Kasumi-1 (cell line): Measurements from ENCODE around the gene OBSL1.

ENCODE experiments used
- DNase-seq, 2 experiments: peaks; one replicate each; lab custom pipeline; 2025; lab: John Stamatoyannopoulos, UW

Gene OBSL1

GRCh38 chr2:219571311-219572236, at the start of gene OBSL1:
OBSL1 (minus strand) TSS chr2:219571539; CDS start chr2:219571232, 307 bp downstream.
- DNase-seq: peak; percentile 10 to 13

DNA sequence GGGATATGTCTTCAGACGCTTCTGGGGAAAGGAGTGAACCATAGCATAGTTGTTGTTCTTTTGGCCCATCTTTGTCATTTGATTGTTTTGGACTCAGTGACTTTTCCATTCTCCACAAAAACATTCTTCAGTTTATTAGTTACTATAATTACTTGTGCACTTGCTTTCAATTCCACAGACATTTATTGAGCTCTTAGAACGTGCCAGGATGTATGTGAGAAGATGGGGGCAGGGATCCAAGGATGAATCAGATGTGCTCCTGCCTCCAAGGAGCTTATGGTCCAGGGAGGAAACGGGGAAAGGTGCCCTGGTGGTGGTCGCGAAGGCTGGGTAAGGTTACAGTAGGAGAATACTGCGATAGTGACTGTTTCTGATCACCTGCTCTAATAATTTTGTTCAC, 49.2 kb upstream of the OBSL1 start:
- DNase-seq: no peak

DNA sequence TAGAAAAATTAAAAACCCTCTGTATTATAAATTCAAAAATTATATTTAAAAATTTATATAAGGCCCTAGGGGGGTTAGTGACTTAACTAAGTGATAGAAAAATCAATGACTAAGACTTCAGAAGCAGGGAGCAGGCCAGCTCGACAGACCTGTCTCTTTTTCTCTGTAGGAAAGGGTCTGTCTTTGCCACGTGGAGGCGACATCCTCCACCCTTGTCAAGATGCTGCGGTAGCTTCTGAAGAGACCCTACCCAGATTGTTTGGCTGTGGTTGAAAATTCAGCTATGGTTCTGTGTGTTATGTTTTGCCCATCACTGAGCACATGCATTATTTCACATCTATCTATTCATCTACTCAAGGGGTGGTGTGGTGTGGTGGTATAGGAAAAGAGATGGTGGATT, 47.9 kb upstream of the OBSL1 start:
- no peak for DNase-seq

DNA sequence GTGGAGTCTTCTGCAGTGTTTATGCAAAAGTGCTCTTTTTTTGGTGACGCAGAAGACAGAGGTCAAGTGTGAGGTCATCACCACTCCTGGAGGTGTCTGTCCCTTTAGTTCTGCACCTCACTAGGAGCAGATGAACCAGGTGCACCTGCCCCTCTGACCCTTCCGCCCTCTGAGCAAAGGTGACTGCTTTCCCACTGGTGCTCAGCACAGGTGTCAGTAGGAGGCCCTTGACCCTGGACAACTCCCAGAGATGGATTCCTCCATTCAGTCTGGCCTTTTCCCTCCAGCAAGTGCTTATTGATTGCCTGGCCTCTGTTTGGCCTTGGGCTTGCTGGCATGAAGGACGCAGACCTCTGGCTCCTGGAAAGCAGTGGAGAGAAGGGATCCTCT, 47.4 kb upstream of the OBSL1 start:
- no peak for DNase-seq

DNA sequence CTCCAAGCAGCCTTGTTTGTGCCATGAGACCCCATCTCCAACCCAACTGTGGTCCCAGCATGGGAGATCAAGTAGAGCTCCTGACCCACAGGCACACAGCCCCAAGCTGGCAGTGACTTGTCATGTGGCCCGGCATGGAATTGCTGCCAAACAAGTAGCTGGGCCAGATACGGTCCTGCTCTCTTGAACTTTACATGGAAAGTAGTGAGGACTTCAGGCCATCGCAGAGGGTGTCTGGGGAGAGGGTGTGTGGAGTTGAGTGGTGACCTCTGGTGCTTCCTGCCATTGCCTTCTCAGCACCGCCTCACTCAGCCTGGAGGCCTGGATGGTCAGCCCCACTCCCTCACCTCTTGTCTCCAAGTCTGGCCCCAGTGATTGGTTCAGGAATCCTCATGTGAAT, 45.2 kb upstream of the OBSL1 start:
- DNase-seq: no peak

DNA sequence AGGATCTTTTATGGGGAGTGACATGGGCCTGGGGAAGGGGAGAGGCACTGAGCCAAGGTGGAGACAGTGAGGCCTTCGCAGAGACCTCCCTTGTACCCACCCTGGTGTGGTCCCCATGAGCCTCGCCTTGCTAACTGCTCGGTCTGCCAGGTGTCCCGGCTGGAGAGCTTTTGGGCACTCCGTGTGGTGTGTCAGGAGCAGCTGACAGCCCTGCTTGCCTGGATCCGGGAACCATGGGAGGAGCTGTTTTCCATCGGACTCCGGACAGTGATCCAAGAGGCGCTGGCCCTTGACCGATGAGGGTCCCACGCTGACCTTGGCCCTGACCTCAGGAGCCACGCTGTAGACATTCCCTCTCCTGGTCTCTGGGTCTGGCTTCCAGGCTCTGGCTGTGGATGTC, 44.6 kb upstream of the OBSL1 start:
- DNase-seq: no peak

GRCh38 chr2:219615036-219615435, 43.7 kb upstream of the OBSL1 start:
- DNase-seq: no peak

DNA sequence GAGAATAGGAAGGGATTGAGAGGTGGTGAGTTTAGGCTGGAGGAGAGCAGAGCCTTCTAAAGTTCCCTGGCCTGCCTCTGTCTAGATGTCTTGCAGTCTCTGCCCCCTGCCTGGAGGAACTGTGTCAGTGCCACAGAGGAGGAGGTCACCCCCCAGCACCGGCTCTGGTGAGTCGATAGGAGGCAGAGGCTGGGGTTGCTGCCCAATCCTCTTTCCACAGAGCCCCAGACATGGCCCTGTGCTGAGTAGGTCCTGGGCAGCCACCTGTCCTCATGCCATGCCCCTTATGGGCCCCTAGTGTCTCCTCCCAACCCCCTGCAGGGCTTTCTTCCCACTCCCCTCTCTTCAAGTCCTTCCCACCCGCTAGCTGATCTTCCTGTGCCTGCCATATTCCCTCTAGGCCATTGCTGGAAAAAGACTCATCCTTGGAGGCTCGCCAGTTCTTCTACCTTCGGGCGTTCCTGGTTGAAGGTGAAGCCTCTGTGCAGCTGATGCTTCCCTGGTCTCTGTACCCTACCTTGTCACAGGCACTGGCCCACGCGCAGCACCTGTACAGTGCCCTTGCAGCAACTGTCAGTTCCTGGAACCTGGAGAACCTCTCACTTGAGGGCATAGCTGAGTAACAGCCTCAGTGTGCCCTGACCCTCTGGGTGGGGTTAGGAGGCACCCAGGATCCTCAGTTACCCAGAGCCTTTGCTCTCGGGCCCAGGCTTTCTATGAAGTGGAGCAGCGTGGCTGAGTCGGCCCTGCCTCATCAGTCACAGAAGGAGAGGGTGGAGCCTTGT, 42.9 kb upstream of the OBSL1 start:
- DNase-seq: no peak

DNA sequence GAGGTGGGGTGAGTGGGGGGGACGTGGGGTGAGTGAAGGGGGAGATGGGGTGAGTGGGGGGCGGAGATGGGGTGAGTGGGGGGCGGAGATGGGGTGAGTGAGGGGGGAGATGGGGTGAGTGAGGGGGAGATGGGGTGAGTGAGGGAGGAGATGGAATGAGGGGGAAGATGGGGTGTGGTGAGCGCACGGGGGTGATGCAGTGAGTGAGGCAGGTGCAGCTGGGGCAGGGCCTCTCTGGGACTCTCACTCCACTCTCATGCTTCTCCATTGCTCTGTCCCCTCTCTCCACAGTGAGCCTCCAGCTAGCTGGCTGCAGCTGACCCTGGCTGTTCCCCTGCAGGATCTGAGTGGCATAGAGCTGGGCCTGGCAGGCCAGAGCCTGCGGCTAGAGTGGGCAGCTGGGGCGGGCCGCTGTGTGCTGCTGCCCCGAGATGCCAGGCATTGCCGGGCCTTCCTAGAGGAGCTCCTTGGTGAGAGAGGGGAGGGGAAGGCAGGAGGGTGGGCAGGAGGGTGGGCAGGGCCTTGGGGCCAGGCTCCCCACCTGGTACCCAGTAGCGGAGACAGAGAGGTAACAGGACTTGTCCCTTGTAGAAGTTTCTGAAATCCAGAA, 42.2 kb upstream of the OBSL1 start:
- DNase-seq: no peak

- DNase-seq: no peak
Observed at GRCh38 chr2:219612577-219613286, 41.4 kb upstream of the OBSL1 start.

- DNase-seq: no peak
Observed at GRCh38 chr2:219611866-219612576, 40.7 kb upstream of the OBSL1 start.

DNA sequence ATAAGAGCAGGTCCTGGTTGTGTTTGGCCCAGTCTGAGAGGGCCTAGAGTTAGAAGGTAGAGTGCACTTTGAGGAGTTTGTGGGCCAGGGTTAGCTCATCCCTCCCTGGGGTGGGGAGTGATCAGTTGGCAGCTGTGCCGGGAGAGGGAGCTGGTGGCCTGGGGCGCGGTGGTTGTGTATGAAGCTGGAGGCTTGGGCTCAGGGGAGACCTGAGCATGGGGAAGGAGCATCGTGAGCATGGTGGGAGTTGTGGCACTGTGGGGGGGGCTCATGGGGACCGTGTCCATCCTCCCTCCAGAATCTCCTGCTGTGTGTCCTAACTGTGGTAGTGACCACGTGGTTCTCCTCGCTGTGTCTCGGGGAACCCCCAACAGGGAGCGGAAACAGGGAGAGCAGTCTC, 40.0 kb upstream of the OBSL1 start:
- DNase-seq: no peak

GRCh38 chr2:219609149-219609750, 37.9 kb upstream of the OBSL1 start:
- no peak for DNase-seq

- DNase-seq: no peak
Observed at GRCh38 chr2:219608399-219608964, 37.1 kb upstream of the OBSL1 start.

DNA sequence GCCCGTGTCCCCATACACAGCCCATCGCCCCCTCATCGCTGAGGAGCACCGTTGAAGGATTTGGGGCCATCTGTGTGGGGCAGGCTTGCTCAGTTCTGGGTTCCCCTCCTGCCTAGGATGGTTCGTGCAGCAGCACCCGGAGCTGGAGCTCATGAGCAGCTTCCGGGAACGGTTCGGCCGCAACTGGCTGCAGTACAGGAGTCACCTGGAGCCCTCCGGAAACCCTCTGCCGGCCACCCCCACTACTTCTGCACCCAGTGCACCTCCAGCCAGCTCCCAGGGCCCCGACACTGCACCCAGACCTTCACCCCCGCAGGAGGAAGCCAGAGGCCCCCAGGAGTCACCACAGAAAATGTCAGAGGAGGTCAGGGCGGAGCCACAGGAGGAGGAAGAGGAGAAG, 36.6 kb upstream of the OBSL1 start:
- peak; percentile 67 to 78 for DNase-seq

DNA sequence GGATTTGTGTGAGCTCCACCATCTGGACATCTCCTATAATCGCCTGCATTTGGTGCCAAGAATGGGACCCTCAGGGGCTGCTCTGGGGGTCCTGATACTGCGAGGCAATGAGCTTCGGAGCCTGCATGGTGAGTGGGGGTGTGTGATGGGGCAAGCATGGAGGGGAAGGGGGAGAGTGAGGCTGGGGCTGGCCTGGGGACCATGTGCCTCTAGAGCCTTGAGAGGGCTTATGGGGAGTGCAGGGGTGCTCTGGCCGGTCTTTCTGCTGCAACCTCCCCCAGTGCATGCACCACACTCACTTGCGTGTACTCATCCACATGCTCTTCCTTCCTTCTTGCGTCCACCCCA, 34.2 kb upstream of the OBSL1 start:
- no peak for DNase-seq

DNA sequence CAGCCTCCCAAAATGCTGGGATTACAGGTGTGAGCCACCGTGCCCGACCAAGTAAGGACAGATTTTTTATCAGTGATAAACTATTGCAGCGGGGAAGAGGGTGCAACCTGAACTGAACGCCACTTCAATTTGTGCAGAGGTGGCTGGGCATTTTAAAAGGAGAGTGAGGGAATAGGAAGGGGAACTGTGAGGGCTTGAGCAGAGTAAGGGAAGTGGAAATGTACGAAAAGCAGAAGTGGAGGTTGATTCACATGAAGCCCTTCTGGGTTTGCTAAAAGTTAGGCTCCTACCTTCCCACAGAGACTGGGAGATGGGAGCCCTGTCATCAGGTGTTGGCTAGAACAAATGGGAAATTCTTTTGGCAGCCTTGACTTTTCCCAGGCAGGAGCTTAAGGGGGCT, 32.4 kb upstream of the OBSL1 start:
- peak; percentile 65 to 74 for DNase-seq

- no peak for DNase-seq
Observed at GRCh38 chr2:219598308-219599078, 27.2 kb upstream of the OBSL1 start.

- DNase-seq: peak; percentile 79 to 84
Observed at GRCh38 chr2:219597552-219598307, 26.4 kb upstream of the OBSL1 start, which contains the start of gene STK11IP. STK11IP (plus strand) TSS chr2:219597857; CDS start chr2:219598120, 263 bp downstream.
